Measurements from ENCODE around the gene ABCB11. TPM values are rescaled to one million over a fixed set of nuclear protein-coding genes. Genes with fewer than 3 reads are reported as not detected.
"Not testable (repeated sequence)": the region's sequence is repeated elsewhere in the genome, so short reads cannot be mapped to it uniquely, and the experiment has no call there.

Gene ABCB11
- total RNA-seq, 4 donors from 2014 or later = 0.13 TPM; not detected in 3

- no peak for ATAC-seq
- Histone ChIP-seq H3K4me1 (peaks cover 0 to 13% (median 0%) of the 10 kb centered on the region in 3 donors), H3K27ac (no peak overlapping the region), H3K9me3 (no peaks in the 10 kb centered on the region), H3K36me3 (no peaks in the 10 kb centered on the region), H3K4me3 (no peak overlapping the region), H3K27me3 (no peaks in the 10 kb centered on the region)
- no peak for TF ChIP-seq POLR2A (IDR thresholded peaks at IDR 0.05)
- no peak for TF ChIP-seq CTCF (IDR thresholded peaks at IDR 0.05)
- TF ChIP-seq EP300 (IDR thresholded peaks at IDR 0.05) = no peak
- no peak for TF ChIP-seq POLR2AphosphoS5 (IDR thresholded peaks at IDR 0.05)
- WGBS, 2 donors (ENCODE audit: low coverage in 1 of 2) = 63 to 88% methylated on average over 3 of the region's 3 CpGs
These were observed 138.8 kb downstream of the ABCB11 start for GRCh38 chr2:168892327-168892726.

- TF ChIP-seq POLR2AphosphoS5 (IDR thresholded peaks at IDR 0.05) (no peak), POLR2A (IDR thresholded peaks at IDR 0.05) (no peak), CTCF (IDR thresholded peaks at IDR 0.05) (peak in 3 of 4 experiments; percentile 12 to 46 (median 23)), EP300 (IDR thresholded peaks at IDR 0.05) (no peak)
- Histone ChIP-seq H3K27me3 (no peaks in the 10 kb centered on the region), H3K4me1 (peaks cover 0 to 13% (median 0%) of the 10 kb centered on the region in 3 donors), H3K9me3 (no peaks in the 10 kb centered on the region), H3K4me3 (peak within 1 kb of the TSS; percentile 27 to 50), H3K27ac (peak within 1 kb of the TSS in 1 of 4 donors; percentile 32), H3K36me3 (no peaks in the 10 kb centered on the region)
- peak; percentile 96 for ATAC-seq
- WGBS, 2 donors (ENCODE audit: low coverage in 1 of 2) = 0 to 1% methylated on average over 11 to 31 of the region's 38 CpGs
These were observed 140.9 kb downstream of the ABCB11 start, which contains the start of gene SPC25 for GRCh38 chr2:168890006-168890782. Gene SPC25 (minus strand): TSS chr2:168890430. CDS start chr2:168889519, 911 bp downstream.

- H3K27ac ChIP-seq = no peak overlapping the region
- no peak for ATAC-seq
- peak overlapping the region in 1 of 2 donors; percentile 50 for H3K4me3 ChIP-seq
- H3K9me3 ChIP-seq = no peaks in the 10 kb centered on the region
- no peaks in the 10 kb centered on the region for H3K27me3 ChIP-seq
- no peak for TF ChIP-seq POLR2A (IDR thresholded peaks at IDR 0.05)
- no peak for TF ChIP-seq CTCF (IDR thresholded peaks at IDR 0.05)
- TF ChIP-seq EP300 (IDR thresholded peaks at IDR 0.05) = no peak
- no peak for TF ChIP-seq POLR2AphosphoS5 (IDR thresholded peaks at IDR 0.05)
- no peaks in the 10 kb centered on the region for H3K36me3 ChIP-seq
- WGBS, 2 donors (ENCODE audit: low coverage in 1 of 2) = 24 to 37% methylated on average over 3 of the region's 3 CpGs
- H3K4me1 ChIP-seq = peaks cover 0 to 13% (median 0%) of the 10 kb centered on the region in 3 donors
These were observed 141.5 kb downstream of the ABCB11 start for GRCh38 chr2:168889635-168890005.

GRCh38 chr2:168884975-168885374 lies 146.1 kb downstream of the ABCB11 start:
- H3K27me3 ChIP-seq = no peaks in the 10 kb centered on the region
- WGBS, 2 donors (ENCODE audit: low coverage in 1 of 2) = 100% methylated on average over 1 of the region's 1 CpG
- peaks cover 0 to 3% (median 0%) of the 10 kb centered on the region in 3 donors for H3K4me1 ChIP-seq
- ATAC-seq = no peak
- H3K36me3 ChIP-seq = no peaks in the 10 kb centered on the region
- TF ChIP-seq EP300 (IDR thresholded peaks at IDR 0.05) (no peak), POLR2AphosphoS5 (IDR thresholded peaks at IDR 0.05) (no peak), CTCF (IDR thresholded peaks at IDR 0.05) (no peak), POLR2A (IDR thresholded peaks at IDR 0.05) (no peak)
- H3K4me3 ChIP-seq = no peak overlapping the region
- H3K9me3 ChIP-seq = no peaks in the 10 kb centered on the region
- H3K27ac ChIP-seq = no peak overlapping the region

- H3K4me1 ChIP-seq, H3K9me3 ChIP-seq, H3K27ac ChIP-seq, H3K36me3 ChIP-seq, H3K4me3 ChIP-seq, H3K27me3 ChIP-seq, ATAC-seq: not testable (repeated sequence)
- 84 to 94% methylated on average over 5 to 12 of the region's 12 CpGs for WGBS, 2 donors (ENCODE audit: low coverage in 1 of 2)
These were observed 149.0 kb downstream of the ABCB11 start for GRCh38 chr2:168882163-168882562.
